ENCODE results near the gene TTC6.
A peak's percentile ranks its signal among the peaks of the same experiment; 100 is the strongest.

Gene TTC6

DNA sequence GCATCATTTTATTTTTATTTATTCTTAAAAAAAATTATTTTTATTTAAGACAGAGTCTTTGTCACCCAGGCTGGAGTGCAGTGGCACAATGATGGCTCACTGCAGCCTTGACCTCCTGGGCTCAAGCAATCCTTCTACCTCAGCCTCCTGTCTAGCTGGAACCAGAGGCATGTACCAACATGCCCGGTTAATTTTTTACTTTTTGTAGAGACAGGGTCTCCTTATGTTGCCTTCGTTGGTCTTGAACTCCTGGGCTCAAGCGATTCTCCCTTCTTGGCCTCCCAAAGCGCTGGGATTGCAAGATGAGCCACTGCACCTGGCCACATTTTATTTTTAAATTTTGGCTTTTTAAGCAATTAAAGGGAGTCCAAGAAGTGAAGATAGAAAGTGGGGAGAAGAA, 21.4 kb downstream of the TTC6 start:
- TF ChIP-seq, protein P1, sequence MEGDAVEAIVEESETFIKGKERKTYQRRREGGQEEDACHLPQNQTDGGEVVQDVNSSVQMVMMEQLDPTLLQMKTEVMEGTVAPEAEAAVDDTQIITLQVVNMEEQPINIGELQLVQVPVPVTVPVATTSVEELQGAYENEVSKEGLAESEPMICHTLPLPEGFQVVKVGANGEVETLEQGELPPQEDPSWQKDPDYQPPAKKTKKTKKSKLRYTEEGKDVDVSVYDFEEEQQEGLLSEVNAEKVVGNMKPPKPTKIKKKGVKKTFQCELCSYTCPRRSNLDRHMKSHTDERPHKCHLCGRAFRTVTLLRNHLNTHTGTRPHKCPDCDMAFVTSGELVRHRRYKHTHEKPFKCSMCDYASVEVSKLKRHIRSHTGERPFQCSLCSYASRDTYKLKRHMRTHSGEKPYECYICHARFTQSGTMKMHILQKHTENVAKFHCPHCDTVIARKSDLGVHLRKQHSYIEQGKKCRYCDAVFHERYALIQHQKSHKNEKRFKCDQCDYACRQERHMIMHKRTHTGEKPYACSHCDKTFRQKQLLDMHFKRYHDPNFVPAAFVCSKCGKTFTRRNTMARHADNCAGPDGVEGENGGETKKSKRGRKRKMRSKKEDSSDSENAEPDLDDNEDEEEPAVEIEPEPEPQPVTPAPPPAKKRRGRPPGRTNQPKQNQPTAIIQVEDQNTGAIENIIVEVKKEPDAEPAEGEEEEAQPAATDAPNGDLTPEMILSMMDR (IDR thresholded peaks at IDR 0.05; ENCODE audit: control insufficient read depth, extremely low read depth, insufficient read depth), result no peak
- H3K4me3 ChIP-seq (ENCODE audit: low read depth, low read length), result no peak overlapping the region
- DNase-seq (ENCODE audit: low read depth), result no peak

DNA sequence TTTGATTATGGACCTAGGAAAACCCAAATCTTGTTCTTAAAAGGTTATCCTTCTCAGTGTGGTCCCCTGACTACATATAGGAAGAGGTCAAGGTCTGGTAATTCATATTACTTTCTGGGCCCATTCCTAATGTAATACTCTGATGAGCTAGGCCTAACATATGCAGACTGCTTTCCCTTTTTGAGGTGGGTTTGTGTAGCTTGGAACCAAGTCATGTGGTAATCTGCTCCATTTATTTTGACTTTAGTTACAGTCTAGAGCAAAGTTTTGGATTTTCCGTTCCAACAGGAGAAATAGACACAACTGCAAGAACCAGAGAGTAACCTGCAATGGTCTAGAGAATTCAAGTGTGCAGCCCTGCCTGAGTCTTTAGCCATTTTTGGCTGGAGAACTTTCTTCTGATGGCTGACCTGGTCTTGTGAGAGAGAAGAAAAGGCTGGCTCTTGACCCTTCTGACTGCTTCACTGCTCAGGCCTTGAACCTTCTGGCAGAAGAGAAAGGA, 22.5 kb downstream of the TTC6 start:
- TF ChIP-seq, protein P1 (IDR thresholded peaks at IDR 0.05; ENCODE audit: control insufficient read depth, extremely low read depth, insufficient read depth), result no peak
- no peak for DNase-seq (ENCODE audit: low read depth)
- no peak overlapping the region for H3K4me3 ChIP-seq (ENCODE audit: low read depth, low read length)

DNA sequence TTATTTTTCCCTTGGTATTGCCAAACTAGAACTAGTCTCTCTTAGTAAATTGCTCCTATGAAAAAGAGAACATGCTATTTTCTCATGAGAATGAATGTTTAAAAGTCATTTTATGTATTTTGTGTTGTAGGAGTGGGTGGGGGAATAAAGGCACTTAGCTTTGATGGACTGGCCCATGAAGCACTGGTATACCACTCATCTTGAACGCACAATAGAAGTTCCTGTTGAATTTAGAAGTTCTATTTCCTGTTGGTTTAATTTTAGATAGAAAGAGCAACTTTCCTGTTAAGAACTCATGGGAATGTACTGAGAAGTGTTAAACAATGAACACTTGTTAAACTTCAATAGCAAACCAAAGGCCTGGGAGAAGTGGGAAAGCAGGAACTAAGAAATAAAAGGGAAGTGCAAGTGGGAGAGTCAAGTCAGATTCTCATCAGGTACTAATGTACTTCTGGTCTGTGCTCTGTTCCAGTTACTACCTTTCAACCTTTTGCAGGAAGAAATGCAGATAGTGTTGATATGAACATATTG, 23.1 kb downstream of the TTC6 start:
- TF ChIP-seq, protein P1 (IDR thresholded peaks at IDR 0.05; ENCODE audit: control insufficient read depth, extremely low read depth, insufficient read depth), result no peak
- H3K4me3 ChIP-seq (ENCODE audit: low read depth, low read length), result no peak overlapping the region
- DNase-seq (ENCODE audit: low read depth), result no peak

GRCh38 chr14:37620856-37621255, 25.4 kb downstream of the TTC6 start:
- no peak for DNase-seq (ENCODE audit: low read depth)
- TF ChIP-seq, protein P1 (IDR thresholded peaks at IDR 0.05; ENCODE audit: control insufficient read depth, extremely low read depth, insufficient read depth), result no peak
- H3K4me3 ChIP-seq (ENCODE audit: low read depth, low read length), result no peak overlapping the region

DNA sequence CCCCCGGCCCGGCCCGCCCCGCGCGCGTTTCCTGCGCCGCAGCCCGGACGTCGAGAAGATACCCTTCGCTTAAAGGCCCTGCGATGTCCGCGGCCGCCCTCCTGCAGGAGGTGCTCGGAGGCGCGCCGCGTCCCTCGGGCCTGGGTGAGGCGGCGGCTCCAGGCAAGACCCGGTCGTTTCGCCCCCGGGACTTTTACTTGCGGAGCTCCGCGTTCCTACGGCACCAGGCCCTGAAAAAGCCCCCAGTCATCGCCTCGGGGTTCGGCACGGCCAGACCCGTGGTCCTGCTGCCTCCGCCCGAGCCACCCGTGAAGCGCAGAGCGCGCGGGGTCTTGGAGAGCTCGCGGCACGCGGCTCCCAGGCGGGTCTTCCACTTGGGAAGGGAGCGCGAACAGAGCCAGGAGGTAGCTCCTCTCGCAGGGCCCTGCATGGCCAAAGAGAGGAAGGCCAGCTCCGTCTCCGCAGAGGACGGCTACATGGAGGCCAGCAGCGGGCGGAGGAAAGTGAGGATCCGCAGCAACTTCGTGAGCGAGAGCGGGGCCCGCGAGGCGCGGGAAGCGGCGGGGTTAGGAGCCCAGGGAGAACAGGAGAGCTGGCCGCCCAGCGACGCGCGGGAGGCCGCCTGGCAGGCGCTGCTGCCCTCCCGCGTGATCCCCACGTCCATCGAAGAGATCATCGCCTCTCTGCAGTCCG, 26.9 kb downstream of the TTC6 start:
- no peak overlapping the region for H3K4me3 ChIP-seq (ENCODE audit: low read depth, low read length)
- TF ChIP-seq, protein P1 (IDR thresholded peaks at IDR 0.05; ENCODE audit: control insufficient read depth, extremely low read depth, insufficient read depth), result no peak
- DNase-seq (ENCODE audit: low read depth), result no peak

DNA sequence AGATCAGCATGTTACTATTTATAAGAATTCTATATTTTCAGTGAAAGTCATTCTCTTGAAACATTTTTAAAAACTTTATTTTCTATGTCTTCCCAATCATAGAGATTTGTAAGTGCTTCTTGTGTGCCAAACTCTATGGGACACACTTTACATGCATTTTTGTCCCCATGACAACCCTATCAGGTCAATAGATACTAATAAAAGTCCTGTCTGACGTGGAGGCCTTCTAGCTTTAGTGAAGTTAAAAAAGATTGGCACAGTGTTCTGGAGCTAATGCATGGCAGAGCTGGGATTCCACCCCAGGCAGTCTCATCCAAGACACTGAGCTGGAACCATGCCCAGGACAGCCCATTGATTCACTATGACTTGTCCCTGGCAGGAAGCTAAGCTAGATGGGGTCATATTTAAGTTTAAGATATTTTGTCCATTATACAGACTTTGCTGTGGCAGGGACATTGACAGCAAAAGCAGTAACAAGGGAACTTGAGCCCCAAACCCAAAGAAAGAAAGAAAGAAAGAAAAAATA, 28.1 kb downstream of the TTC6 start:
- TF ChIP-seq, protein P1 (IDR thresholded peaks at IDR 0.05; ENCODE audit: control insufficient read depth, extremely low read depth, insufficient read depth), result no peak
- DNase-seq (ENCODE audit: low read depth), result peak; percentile 85
- H3K4me3 ChIP-seq (ENCODE audit: low read depth, low read length), result no peak overlapping the region
